Islet precursor cell (in vitro differentiated cells): ENCODE data around the gene RSPH1.

Experiments
- DNase-seq: peaks from one replicate; pipeline ENCODE4 v3.0.0-alpha.2; 2018

Gene RSPH1

GRCh38 chr21:42423685-42424084, 72.3 kb downstream of the RSPH1 start:
- DNase-seq = no peak

- no peak for DNase-seq
These were observed 72.8 kb downstream of the RSPH1 start for GRCh38 chr21:42423197-42423675.
